ENCODE measurements around the gene CYTH4. TPM values are rescaled to one million over a fixed set of nuclear protein-coding genes. Genes with fewer than 3 reads are reported as not detected.

The CYTH4 gene
- total and polyA plus RNA-seq, 12 donors: 4.7 to 80.7 (median 22.1) TPM

DNA sequence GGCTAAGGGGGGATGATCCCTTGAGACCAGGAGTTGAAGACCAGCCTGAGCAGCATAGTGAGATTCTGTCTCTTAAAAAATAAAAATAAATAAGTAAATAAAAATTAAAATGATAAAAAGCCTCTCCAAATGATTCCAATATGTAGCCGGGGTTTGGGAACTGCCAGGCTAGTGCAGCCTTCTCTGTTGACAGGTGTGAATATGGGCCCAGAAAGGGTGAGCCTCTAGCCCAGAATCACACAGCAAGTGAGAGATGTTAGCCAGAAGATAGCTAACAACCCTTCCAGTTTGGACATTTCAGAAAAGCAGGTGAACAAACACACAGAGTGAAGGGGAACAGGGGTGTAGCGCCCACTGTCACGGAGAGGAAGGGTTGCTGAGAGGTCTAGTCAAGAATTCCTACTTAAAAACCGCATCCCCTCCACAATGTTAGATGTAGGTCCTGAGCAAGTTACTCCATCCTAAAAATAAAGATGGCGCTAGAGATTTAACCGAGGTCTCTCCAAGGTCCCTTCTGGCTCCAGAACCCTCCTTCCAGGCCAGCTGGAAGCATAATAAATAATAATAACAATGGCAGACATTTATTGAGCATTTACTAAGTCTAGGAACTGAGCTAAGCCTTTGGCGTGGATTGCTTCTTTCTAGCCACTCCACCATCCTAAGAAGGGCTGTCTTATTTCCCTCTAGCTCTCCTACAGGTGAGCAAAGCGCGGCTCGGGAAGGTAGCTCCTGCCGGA lies 51.6 kb downstream of the CYTH4 start:
- 33 to 39% (median 36%) methylated on average over 10 to 11 of the region's 11 CpGs for WGBS, 4 donors
- H3K27me3 ChIP-seq: peaks cover 41% of the 10 kb centered on the region
- intact Hi-C loops (cut with DNase I): no loop called here
- TF ChIP-seq, protein P1, sequence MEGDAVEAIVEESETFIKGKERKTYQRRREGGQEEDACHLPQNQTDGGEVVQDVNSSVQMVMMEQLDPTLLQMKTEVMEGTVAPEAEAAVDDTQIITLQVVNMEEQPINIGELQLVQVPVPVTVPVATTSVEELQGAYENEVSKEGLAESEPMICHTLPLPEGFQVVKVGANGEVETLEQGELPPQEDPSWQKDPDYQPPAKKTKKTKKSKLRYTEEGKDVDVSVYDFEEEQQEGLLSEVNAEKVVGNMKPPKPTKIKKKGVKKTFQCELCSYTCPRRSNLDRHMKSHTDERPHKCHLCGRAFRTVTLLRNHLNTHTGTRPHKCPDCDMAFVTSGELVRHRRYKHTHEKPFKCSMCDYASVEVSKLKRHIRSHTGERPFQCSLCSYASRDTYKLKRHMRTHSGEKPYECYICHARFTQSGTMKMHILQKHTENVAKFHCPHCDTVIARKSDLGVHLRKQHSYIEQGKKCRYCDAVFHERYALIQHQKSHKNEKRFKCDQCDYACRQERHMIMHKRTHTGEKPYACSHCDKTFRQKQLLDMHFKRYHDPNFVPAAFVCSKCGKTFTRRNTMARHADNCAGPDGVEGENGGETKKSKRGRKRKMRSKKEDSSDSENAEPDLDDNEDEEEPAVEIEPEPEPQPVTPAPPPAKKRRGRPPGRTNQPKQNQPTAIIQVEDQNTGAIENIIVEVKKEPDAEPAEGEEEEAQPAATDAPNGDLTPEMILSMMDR (IDR thresholded peaks at IDR 0.05): no peak
- no peak for TF ChIP-seq POLR2A (IDR thresholded peaks at IDR 0.05)
- DNase-seq: no peak
- H3K9me3 ChIP-seq (replicated peaks in 1 of 3): no peaks in the 10 kb centered on the region
- H3K4me1 ChIP-seq (replicated peaks in 1 of 2): no peaks in the 10 kb centered on the region
- H3K36me3 ChIP-seq (replicated peaks in 1 of 2): no peaks in the 10 kb centered on the region
- no peak overlapping the region for H3K27ac ChIP-seq
- no peak overlapping the region for H3K4me3 ChIP-seq

DNA sequence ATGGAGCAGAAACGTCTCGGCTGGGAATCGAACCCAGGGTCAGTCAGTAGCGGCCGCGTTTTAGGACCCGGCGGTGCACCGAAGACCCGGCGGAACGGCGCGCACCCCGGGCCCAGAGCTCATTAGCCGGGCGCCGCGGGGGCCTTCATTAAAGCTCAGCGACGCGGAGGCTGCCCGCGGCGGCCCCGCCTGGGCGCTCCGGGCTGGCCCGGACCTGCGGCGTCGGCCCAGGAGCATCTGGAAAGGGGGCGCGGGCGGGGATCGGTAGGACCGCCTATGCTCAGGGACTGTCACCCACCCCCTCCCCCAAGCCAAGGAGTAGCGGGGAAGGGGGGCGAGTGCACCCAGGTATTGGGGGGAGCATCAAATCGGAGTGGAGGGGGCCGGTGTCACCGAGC lies 52.2 kb downstream of the CYTH4 start:
- no peaks in the 10 kb centered on the region for H3K4me1 ChIP-seq (replicated peaks in 1 of 2)
- WGBS, 4 donors: 0 to 6% (median 4%) methylated on average over 3 to 42 of the region's 42 CpGs
- peaks cover 41% of the 10 kb centered on the region for H3K27me3 ChIP-seq
- DNase-seq: no peak
- intact Hi-C loops (cut with DNase I): no loop called here
- TF ChIP-seq POLR2A (IDR thresholded peaks at IDR 0.05): no peak
- TF ChIP-seq, protein P1 (IDR thresholded peaks at IDR 0.05): no peak
- H3K4me3 ChIP-seq: no peak overlapping the region
- no peaks in the 10 kb centered on the region for H3K36me3 ChIP-seq (replicated peaks in 1 of 2)
- H3K9me3 ChIP-seq (replicated peaks in 1 of 3): no peaks in the 10 kb centered on the region
- no peak overlapping the region for H3K27ac ChIP-seq

DNA sequence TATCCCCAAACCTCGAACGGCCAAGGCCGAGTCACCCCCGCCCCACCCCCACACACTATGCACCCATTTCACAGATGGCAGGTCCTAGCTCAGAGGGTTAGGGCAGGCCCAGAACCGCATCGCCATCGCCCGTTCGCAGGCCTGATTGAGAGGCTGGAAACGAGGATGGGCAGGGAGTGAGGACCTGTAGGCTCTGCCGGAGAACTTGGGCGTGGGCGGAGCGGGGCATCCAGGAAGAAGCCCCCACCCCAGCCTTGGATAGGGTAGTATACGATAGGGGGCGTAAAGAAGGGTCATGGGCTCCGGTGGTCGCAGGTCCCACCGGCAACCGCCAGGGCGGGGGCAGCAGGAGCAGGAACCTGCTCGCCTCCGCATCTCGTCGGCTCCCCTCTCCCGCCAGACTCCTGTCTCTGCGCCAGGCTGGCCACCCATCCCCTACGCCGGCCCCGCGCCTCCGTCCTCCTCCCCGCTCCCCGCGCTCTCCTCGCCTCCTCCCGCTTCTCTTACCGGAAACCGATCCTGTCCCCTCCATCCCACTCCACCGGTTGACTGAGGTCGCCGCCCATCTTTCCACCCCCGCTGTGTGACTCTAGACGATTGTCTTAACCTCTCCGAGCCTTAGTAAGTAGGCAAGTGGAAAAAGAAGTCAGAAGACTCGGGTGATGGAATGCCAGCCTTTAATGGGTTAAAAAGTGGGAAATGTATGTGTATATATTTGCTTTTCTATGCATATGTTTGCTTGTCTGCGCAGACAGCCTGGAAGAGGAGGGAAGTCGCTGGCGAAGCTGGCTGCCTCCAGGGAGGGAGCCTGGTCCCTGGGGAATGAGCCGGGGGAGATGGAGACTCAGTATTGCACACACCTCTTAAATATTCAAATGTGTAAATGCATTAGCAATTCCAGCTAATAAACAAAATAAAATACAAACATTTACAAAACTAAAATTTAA lies 52.8 kb downstream of the CYTH4 start:
- TF ChIP-seq, protein P1 (IDR thresholded peaks at IDR 0.05): no peak
- no peak for TF ChIP-seq POLR2A (IDR thresholded peaks at IDR 0.05)
- no peak for DNase-seq
- Histone ChIP-seq H3K36me3 (replicated peaks in 1 of 2) (no peaks in the 10 kb centered on the region), H3K4me1 (replicated peaks in 1 of 2) (no peaks in the 10 kb centered on the region), H3K27me3 (peaks cover 41% of the 10 kb centered on the region), H3K9me3 (replicated peaks in 1 of 3) (no peaks in the 10 kb centered on the region), H3K4me3 (no peak overlapping the region), H3K27ac (no peak overlapping the region)
- intact Hi-C loops (cut with DNase I): no loop called here
- WGBS, 4 donors: 9 to 15% (median 10%) methylated on average over 25 to 50 of the region's 50 CpGs

DNA sequence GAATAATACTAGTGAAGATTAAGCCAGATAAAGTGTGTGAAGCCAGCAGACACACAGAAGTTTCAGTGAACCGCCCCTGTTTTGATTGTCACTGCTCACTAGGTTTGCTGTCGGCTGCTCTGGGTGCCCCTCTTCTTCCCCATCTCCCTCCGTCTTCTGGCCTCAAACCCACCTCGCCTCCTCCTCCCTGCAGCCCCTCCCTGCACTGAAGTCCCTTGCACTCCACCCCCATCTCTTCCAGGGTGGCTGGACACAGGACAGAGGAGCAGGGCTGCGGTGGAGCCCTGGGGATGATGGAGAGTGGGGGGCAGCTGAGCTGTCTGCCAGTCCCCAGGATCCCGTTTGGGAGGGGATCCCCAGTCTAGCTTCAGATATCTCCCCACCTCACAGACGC lies 53.5 kb downstream of the CYTH4 start:
- no peak for TF ChIP-seq POLR2A (IDR thresholded peaks at IDR 0.05)
- TF ChIP-seq, protein P1 (IDR thresholded peaks at IDR 0.05): no peak
- WGBS, 4 donors: 36 to 46% (median 39%) methylated on average over 7 of the region's 7 CpGs
- no peak overlapping the region for H3K27ac ChIP-seq
- H3K36me3 ChIP-seq (replicated peaks in 1 of 2): no peaks in the 10 kb centered on the region
- H3K4me3 ChIP-seq: no peak overlapping the region
- no peaks in the 10 kb centered on the region for H3K9me3 ChIP-seq (replicated peaks in 1 of 3)
- no peaks in the 10 kb centered on the region for H3K4me1 ChIP-seq (replicated peaks in 1 of 2)
- intact Hi-C loops (cut with DNase I): no loop called here
- H3K27me3 ChIP-seq: peaks cover 45% of the 10 kb centered on the region
- DNase-seq: no peak
